Body of pancreas (tissue), 4 donors: ENCODE data around the gene C11orf54.

Experiments
- POLR2A ChIP-seq, 3 donors: fragments of 450-650 bp; IDR thresholded peaks; one replicate each; pipeline ENCODE4 v1.6.1; 2016; ENCODE audit warnings: antibody characterized with exemption in 3 of 3, mild to moderate bottlenecking in 2 of 3
- TF ChIP-seq, protein P1 (sequence below), 7 experiments: fragments of 450-650 bp in 4 of 7; fragments of 200-600 bp in 3 of 7; sonication (generic) in 3 of 7; IDR thresholded peaks; one replicate each; pipeline ENCODE4 v1.5.1; 2016 to 2019; ENCODE audit warnings: antibody characterized with exemption in 7 of 7

- TF ChIP-seq POLR2A (IDR thresholded peaks at IDR 0.05) = no peak
- TF ChIP-seq, protein P1, sequence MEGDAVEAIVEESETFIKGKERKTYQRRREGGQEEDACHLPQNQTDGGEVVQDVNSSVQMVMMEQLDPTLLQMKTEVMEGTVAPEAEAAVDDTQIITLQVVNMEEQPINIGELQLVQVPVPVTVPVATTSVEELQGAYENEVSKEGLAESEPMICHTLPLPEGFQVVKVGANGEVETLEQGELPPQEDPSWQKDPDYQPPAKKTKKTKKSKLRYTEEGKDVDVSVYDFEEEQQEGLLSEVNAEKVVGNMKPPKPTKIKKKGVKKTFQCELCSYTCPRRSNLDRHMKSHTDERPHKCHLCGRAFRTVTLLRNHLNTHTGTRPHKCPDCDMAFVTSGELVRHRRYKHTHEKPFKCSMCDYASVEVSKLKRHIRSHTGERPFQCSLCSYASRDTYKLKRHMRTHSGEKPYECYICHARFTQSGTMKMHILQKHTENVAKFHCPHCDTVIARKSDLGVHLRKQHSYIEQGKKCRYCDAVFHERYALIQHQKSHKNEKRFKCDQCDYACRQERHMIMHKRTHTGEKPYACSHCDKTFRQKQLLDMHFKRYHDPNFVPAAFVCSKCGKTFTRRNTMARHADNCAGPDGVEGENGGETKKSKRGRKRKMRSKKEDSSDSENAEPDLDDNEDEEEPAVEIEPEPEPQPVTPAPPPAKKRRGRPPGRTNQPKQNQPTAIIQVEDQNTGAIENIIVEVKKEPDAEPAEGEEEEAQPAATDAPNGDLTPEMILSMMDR (IDR thresholded peaks at IDR 0.05) = no peak
Observed at GRCh38 chr11:93694557-93694956, 46.9 kb upstream of the C11orf54 start.
